Cardiac muscle cell (in vitro differentiated cells and primary cell): ENCODE results near the gene MGAT3. TPM values are rescaled to one million over a fixed set of nuclear protein-coding genes. Genes with fewer than 3 reads are reported as not detected.
A peak's percentile ranks its signal among the peaks of the same experiment; 100 is the strongest.

ENCODE experiments used
- DNase-seq, 2 donors: peaks; one replicate each; pipeline versions ENCODE4 v3.0.0 to v3.0.0-alpha.2; 2010 to 2017; ENCODE audit warnings: low read depth in 1 of 2, low spot score in 1 of 2
- H3K27ac ChIP-seq: fragments of 200-600 bp; sonication (generic); 2 replicates; pipeline ENCODE4 v1.5.1; 2016
- H3K27me3 ChIP-seq: fragments of 200-600 bp; sonication (generic); 2 replicates; pipeline ENCODE4 v1.6.0; 2016; ENCODE audit warnings: control low read depth
- H3K36me3 ChIP-seq: fragments of 200-600 bp; sonication (generic); 2 replicates; pipeline ENCODE4 v1.5.1; 2016; ENCODE audit warnings: control low read depth
- H3K4me1 ChIP-seq: fragments of 200-600 bp; sonication (generic); 2 replicates; pipeline ENCODE4 v1.8.1; 2017; ENCODE audit warnings: low read depth, mild to moderate bottlenecking, mixed run types
- H3K4me3 ChIP-seq: fragments of 200-600 bp; sonication (generic); 2 replicates; pipeline ENCODE4 v1.5.1; 2016; ENCODE audit warnings: mild to moderate bottlenecking
- H3K9me3 ChIP-seq: fragments of 200-600 bp; sonication (generic); 2 replicates; pipeline ENCODE4 v1.5.1; 2017; ENCODE audit warnings: low read depth, mild to moderate bottlenecking, control low read depth
- polyA plus RNA-seq: library from polyadenylated mRNA; unstranded; fragments of >200 nt; fragmentation: Nextera tagmentation; extraction: Ambion mirVana; gene quantifications from 2 replicates; pipeline ENCODE4 v1.2.1, GENCODE V29; 2016
- total RNA-seq: library from RNA; depleted of rRNA; stranded (reverse); fragments of >200 nt; gene quantifications from 2 replicates; pipeline ENCODE4 v1.2.3, GENCODE V29; 2016
- TF ChIP-seq, protein P1 (sequence below): IDR thresholded peaks from 2 replicates; pipeline ENCODE4 v1.5.1; 2012; ENCODE audit warnings: low read depth, mild to moderate bottlenecking, low read length

MGAT3 gene
- total and polyA plus RNA-seq, 2 experiments from 2014 or later = 9.9 to 38.0 TPM

DNA sequence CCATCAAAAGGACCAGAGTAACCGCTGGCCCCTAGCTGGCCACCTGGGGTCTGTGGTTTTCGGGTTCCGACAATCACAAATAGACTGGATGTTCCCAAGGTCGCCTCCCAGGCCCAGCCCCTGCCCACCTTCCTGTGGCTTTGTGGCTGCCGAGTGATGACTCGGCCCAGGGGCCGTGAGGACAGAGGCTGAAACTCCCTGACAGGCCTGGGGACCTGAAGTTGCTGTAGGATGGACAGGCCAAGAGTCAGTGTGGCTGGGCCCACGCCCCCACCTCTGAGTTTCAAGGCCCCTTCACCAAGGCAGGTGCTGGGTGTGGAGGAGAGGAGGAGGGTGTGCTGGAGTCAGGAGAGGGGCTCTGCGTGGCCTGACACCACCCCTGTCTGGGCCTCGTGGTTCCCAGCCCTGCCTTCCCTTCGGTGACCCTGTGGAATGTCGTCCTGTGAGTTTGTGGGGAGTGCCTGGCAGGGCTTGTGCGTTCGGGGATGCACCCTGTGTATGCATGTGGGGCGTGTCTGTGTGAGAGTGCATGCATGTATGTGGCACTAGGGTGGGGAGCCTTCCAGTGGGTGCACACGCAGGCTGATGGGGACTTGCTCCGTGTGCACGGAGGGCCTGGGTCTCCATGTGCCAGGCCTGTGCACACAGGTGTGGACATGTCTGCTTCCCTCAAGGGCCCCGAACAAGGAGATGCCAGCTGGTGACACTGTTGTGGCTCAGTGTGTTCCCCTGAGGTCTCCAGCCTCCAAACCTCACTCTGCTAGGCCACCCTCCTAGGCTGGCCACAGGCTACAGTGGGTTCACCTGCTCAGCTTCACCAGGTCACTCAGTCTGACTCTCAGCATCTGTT lies 8.4 kb upstream of the MGAT3 start:
- Histone ChIP-seq H3K27ac (no peak overlapping the region), H3K27me3 (no peaks in the 10 kb centered on the region), H3K36me3 (no peaks in the 10 kb centered on the region), H3K4me3 (no peak overlapping the region), H3K9me3 (no peaks in the 10 kb centered on the region), H3K4me1 (peaks cover 16% of the 10 kb centered on the region)
- TF ChIP-seq, protein P1, sequence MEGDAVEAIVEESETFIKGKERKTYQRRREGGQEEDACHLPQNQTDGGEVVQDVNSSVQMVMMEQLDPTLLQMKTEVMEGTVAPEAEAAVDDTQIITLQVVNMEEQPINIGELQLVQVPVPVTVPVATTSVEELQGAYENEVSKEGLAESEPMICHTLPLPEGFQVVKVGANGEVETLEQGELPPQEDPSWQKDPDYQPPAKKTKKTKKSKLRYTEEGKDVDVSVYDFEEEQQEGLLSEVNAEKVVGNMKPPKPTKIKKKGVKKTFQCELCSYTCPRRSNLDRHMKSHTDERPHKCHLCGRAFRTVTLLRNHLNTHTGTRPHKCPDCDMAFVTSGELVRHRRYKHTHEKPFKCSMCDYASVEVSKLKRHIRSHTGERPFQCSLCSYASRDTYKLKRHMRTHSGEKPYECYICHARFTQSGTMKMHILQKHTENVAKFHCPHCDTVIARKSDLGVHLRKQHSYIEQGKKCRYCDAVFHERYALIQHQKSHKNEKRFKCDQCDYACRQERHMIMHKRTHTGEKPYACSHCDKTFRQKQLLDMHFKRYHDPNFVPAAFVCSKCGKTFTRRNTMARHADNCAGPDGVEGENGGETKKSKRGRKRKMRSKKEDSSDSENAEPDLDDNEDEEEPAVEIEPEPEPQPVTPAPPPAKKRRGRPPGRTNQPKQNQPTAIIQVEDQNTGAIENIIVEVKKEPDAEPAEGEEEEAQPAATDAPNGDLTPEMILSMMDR = no peak
- DNase-seq = no peak

DNA sequence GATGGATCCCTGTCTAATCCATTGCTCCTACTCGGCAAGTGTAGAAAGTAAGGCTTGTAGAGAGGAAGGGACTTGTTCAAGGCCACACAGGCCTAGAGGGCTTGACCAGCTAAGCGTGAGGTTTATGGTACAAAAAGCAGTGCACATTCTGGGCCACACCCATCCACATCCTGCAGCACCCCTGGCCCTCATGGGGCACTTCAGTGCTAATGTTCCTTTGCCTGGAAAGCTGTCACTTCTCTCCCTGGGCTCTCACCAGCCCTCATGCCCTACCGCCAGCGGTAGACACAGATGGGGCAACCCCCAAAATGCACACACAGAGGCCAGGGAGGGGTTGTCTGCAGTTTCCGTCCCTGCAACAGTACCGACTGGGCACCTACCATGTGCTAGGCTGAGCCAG lies 7.1 kb upstream of the MGAT3 start:
- no peak overlapping the region for H3K4me3 ChIP-seq
- no peaks in the 10 kb centered on the region for H3K27me3 ChIP-seq
- DNase-seq = no peak
- TF ChIP-seq, protein P1 = no peak
- H3K9me3 ChIP-seq = no peaks in the 10 kb centered on the region
- no peaks in the 10 kb centered on the region for H3K36me3 ChIP-seq
- H3K4me1 ChIP-seq = peaks cover 17% of the 10 kb centered on the region
- H3K27ac ChIP-seq = no peak overlapping the region

DNA sequence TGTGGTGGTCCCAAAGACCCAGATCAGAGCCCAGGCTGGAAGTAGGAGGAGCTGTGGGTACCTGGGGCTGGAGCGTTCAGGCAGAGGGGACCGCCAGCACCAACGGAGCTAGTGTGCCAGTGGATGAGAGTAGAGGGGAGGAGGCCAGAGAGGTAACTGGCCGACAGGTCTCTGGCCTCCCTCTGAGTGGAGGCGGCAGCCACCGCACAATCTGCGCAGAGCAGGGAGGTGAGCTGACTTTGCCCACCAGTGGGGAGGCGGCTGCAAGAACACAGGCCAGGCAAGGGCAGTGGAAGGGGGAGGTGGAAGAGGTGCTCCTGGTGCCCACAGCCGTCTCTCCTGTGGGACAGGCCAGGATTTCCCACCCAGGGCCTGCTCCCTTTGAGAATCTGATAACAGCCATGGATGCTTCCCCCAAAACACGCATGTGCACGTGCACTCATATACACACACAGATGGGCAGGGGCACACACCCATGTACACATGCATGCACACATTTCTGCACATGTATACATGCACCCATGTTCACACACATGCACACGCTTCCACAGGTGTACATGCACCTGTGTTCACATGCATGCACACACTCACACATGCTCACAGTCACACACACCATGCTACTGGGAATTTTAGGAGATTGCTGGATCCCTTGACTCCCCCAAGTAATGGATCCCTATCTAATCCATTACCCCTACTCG lies 6.4 kb upstream of the MGAT3 start:
- peaks cover 21% of the 10 kb centered on the region for H3K4me1 ChIP-seq
- H3K9me3 ChIP-seq = no peaks in the 10 kb centered on the region
- H3K4me3 ChIP-seq = no peak overlapping the region
- TF ChIP-seq, protein P1 = no peak
- H3K36me3 ChIP-seq = no peaks in the 10 kb centered on the region
- no peak overlapping the region for H3K27ac ChIP-seq
- DNase-seq = no peak
- H3K27me3 ChIP-seq = no peaks in the 10 kb centered on the region

DNA sequence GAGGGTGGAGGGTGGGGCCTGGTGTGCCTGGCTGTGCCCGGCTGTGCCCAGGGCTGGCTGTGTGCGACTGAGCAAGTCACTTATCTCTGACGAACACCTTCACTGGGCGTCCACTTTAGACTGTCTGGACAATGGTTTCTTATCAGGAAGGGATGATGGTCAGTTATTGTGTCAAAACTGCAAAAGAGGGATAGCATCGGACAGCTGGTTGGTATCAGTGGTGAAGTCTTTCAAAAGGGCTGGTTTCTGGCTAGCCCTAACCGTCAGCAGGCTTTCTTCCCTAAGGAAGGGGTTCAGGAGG lies 4.1 kb upstream of the MGAT3 start:
- Histone ChIP-seq H3K27ac (no peak overlapping the region), H3K9me3 (no peaks in the 10 kb centered on the region), H3K27me3 (no peaks in the 10 kb centered on the region), H3K4me1 (peaks cover 13% of the 10 kb centered on the region), H3K36me3 (no peaks in the 10 kb centered on the region), H3K4me3 (no peak overlapping the region)
- TF ChIP-seq, protein P1 = no peak
- DNase-seq = peak in 1 of 2 donors; percentile 25

DNA sequence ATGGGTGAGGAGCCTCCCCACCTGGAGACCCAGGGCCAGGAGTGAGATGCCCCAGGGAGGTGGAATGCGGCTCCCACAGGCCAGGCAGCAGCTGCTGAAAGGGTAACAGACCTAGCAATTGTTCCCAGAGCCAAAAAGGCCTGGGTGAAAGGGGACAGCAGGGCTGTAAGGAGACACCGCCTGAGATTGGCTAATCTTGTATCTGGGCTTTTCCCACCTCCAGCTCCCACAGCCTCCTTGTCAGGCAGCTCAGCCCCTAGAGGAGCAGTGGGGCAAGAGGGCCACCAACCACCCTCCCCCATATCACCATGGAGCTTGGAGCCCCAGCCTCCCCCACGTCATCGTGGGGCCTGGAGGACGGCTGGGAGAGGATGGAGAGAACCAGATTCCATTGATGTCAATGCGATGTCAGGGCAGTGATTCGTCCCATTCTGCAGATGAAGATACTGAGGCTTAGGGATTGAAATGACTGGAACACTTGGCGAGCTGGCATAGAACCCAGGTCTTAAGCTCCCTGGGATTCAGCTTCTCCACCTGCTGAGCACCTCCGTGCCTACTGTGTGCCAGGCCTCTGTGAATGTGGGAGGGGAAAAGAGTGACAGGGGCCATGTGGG lies 2.9 kb upstream of the MGAT3 start:
- no peaks in the 10 kb centered on the region for H3K9me3 ChIP-seq
- H3K36me3 ChIP-seq = no peaks in the 10 kb centered on the region
- DNase-seq = peak; percentile 49 to 73
- peaks cover 10% of the 10 kb centered on the region for H3K4me1 ChIP-seq
- TF ChIP-seq, protein P1 = no peak
- no peak overlapping the region for H3K4me3 ChIP-seq
- peak overlapping the region; percentile 2 for H3K27ac ChIP-seq
- H3K27me3 ChIP-seq = no peaks in the 10 kb centered on the region
